KMS-11 (cell line): ENCODE data around the gene PTBP1.

Experiments used
- H2AFZ ChIP-seq: fragments of 200-600 bp; sonication (generic); 2 replicates; pipeline ENCODE4 v1.6.1; 2016; ENCODE audit warnings: antibody characterized with exemption, mixed run types, low read depth
- H3K27ac ChIP-seq: fragments of 200-600 bp; sonication (generic); 2 replicates; pipeline ENCODE4 v1.6.1; 2016; ENCODE audit warnings: mild to moderate bottlenecking, mixed run types
- H3K27me3 ChIP-seq: fragments of 200-600 bp; sonication (generic); 2 replicates; pipeline ENCODE4 v1.6.1; 2017; ENCODE audit warnings: mild to moderate bottlenecking, low read depth, mixed run types, moderate library complexity; ENCODE audit not compliant: insufficient read depth
- H3K36me3 ChIP-seq: fragments of 200-600 bp; sonication (generic); 2 replicates; pipeline ENCODE4 v1.6.1; 2017; ENCODE audit warnings: mild to moderate bottlenecking, mixed run types; ENCODE audit not compliant: insufficient read depth
- H3K4me1 ChIP-seq: fragments of 200-600 bp; sonication (generic); 2 replicates; pipeline ENCODE4 v1.6.1; 2016; ENCODE audit warnings: mild to moderate bottlenecking, low read depth, mixed run types; ENCODE audit not compliant: poor library complexity, severe bottlenecking
- H3K4me2 ChIP-seq: fragments of 200-600 bp; sonication (generic); 2 replicates; pipeline ENCODE4 v1.7.0; 2016; ENCODE audit warnings: mild to moderate bottlenecking, mixed run types
- H3K4me3 ChIP-seq: fragments of 200-600 bp; sonication (generic); IDR thresholded peaks from 2 replicates; pipeline ENCODE4 v1.6.1; 2017; ENCODE audit warnings: low read depth, low read length, mixed read lengths; ENCODE audit not compliant: insufficient read depth
- H3K79me2 ChIP-seq: fragments of 200-600 bp; sonication (generic); 2 replicates; pipeline ENCODE4 v1.6.1; 2016; ENCODE audit warnings: low read depth, mixed run types; ENCODE audit not compliant: insufficient read depth
- H3K9ac ChIP-seq: fragments of 200-600 bp; sonication (generic); 2 replicates; pipeline ENCODE4 v1.6.1; 2016; ENCODE audit warnings: mild to moderate bottlenecking, mixed run types
- H4K20me1 ChIP-seq: fragments of 200-600 bp; sonication (generic); 2 replicates; pipeline ENCODE4 v1.6.1; 2016; ENCODE audit warnings: mild to moderate bottlenecking, mixed run types; ENCODE audit not compliant: insufficient read depth
- CTCF ChIP-seq: fragments of 200-600 bp; sonication (generic); conservative IDR thresholded peaks from 2 replicates; pipeline ENCODE4 v1.6.1; 2017; ENCODE audit warnings: low read depth, mild to moderate bottlenecking, antibody characterized with exemption, low read length, moderate library complexity, mixed read lengths

Gene PTBP1

DNA sequence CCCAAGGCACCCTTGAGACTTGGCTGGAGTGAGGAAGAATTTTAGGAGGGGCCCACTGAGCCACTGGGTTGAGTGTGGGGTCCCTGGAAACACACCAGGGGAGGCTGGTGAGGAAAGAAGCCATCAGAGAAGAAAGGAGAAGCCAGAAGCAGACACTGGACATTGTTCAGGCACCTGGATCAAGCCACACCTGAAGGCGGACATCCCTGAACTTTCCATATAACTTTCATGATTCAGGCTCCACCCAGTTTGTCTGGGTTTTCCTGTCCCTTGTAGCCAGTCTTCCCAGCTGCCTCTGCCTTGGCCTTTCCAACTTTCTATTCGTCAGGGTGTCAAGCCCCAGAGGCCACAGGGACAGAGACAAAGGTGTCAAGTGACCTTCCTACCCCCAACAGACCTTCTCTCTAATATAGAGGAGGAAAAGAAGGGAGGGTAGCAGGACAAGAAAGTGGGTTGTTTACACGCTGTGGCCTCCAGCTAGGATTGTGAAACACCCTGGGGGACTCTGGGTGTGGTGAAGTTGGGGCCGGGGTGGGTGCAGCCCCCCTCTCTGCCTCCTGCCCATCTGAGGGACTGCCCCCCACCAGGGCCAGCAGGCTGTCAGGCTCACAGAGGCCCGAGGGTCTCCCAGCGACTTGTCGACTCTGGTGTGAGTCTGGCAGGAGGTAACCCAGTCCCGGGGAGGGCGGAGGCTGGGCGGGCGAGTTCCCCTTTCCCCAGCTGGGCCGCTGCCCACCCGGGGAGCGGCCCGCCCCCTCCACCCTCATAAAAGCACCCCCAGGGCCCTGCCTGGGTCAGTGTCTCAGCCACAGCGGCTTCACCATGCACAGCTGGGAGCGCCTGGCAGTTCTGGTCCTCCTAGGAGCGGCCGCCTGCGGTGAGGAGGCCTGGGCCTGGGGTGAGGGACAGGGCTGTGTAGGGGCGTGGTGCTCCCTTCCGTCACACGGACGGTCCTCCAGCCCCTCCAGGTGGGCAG lies 61.9 kb downstream of the PTBP1 start, which contains the start of gene CFD:
TSS of gene CFD (plus strand) at position 797 of the 976 bp plus-strand sequence. CDS start at position 823, 26 bp downstream.
- no peak within 1 kb of the TSS for H3K4me3 ChIP-seq
- peaks cover 3% of the 10 kb centered on the region for H3K4me1 ChIP-seq
- no peaks in the 10 kb centered on the region for H3K79me2 ChIP-seq
- H4K20me1 ChIP-seq: no peaks in the 10 kb centered on the region
- H3K4me2 ChIP-seq: no peak within 1 kb of the TSS
- peaks cover 5% of the 10 kb centered on the region; the same call in 1 of the 2 replicates for H3K27me3 ChIP-seq
- TF ChIP-seq CTCF: no peak
- H3K27ac ChIP-seq: no peak within 1 kb of the TSS
- H3K36me3 ChIP-seq: no peaks in the 10 kb centered on the region
- H2AFZ ChIP-seq: peak within 1 kb of the TSS; percentile 18; the same call in 1 of the 2 replicates
- H3K9ac ChIP-seq: no peak within 1 kb of the TSS

DNA sequence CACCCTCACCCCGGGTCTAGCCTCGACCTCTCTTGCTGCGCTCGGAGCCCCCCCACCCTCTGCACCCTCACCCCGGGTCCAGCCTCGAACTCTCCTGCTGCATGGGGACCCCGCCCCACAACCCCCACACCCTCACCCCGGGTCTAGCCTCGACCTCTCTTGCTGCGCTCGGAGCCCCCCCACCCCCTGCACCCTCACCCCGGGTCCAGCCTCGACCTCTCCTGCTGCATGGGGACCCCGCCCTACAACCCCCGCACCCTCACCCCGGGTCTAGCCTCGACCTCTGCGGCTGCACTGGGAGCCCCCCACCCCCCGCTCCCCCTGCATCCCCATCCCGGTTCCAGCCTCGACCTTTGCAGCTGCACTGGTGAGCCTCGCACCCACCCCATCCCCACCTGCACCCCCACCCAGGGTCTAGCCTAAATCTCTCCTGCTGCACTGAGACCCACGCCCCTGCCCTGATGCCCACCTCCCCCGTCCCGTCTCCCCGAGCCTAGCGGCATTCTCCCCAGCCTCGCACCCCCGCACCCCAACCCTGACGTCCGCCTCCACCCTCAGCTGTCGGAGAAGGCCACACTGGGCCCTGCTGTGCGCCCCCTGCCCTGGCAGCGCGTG lies 64.0 kb downstream of the PTBP1 start:
- Histone ChIP-seq H4K20me1 (no peaks in the 10 kb centered on the region), H3K36me3 (no peaks in the 10 kb centered on the region), H3K9ac (no peak overlapping the region), H3K4me1 (peaks cover 3% of the 10 kb centered on the region), H3K79me2 (no peaks in the 10 kb centered on the region), H2AFZ (no peak overlapping the region), H3K4me2 (no peak overlapping the region), H3K27ac (no peak overlapping the region), H3K4me3 (no peak overlapping the region), H3K27me3 (no peaks in the 10 kb centered on the region)
- TF ChIP-seq CTCF: no peak
